Mucosa of gallbladder (tissue), 1 donor: Measurements from ENCODE around the gene FHIT. TPM values are rescaled to one million over a fixed set of nuclear protein-coding genes. Genes with fewer than 3 reads are reported as not detected.

ENCODE experiments used
- DNase-seq: peaks from one replicate; pipeline ENCODE4 v3.0.0-alpha.2; 2020; ENCODE audit warnings: low spot score
- total RNA-seq: library from RNA; stranded (reverse); gene quantifications from one replicate; pipeline ENCODE4 v1.2.1, GENCODE V29; 2021
- donor health status: DM: no; HTN: no; CAD: no.

Gene FHIT
- total RNA-seq, 1 donor from 2014 or later = 38.6 TPM

GRCh38 chr3:60055765-60056164, 1195.5 kb downstream of the FHIT start:
- no peak for DNase-seq

- no peak for DNase-seq
Measured at GRCh38 chr3:60053526-60054265, 1197.6 kb downstream of the FHIT start.

GRCh38 chr3:60048447-60048848, 1202.8 kb downstream of the FHIT start:
- DNase-seq = no peak

GRCh38 chr3:60047426-60048200, 1203.6 kb downstream of the FHIT start:
- DNase-seq = no peak

- no peak for DNase-seq
Measured at GRCh38 chr3:60046210-60046609, 1205.0 kb downstream of the FHIT start.

GRCh38 chr3:60045686-60046085, 1205.6 kb downstream of the FHIT start:
- DNase-seq = no peak

- DNase-seq = no peak
Measured at GRCh38 chr3:60036803-60037202, 1214.4 kb downstream of the FHIT start.

- no peak for DNase-seq
Measured at GRCh38 chr3:60033901-60034453, 1217.3 kb downstream of the FHIT start.

GRCh38 chr3:60030982-60031381, 1220.3 kb downstream of the FHIT start:
- no peak for DNase-seq

GRCh38 chr3:60028233-60028632, 1223.0 kb downstream of the FHIT start:
- no peak for DNase-seq

- DNase-seq = no peak
Measured at GRCh38 chr3:60027335-60027734, 1223.9 kb downstream of the FHIT start.

GRCh38 chr3:60025096-60026050, 1225.9 kb downstream of the FHIT start:
- DNase-seq = no peak

- DNase-seq = no peak
Measured at GRCh38 chr3:60024400-60024799, 1226.9 kb downstream of the FHIT start.

GRCh38 chr3:60023189-60023588, 1228.1 kb downstream of the FHIT start:
- DNase-seq = no peak

GRCh38 chr3:60017631-60018030, 1233.6 kb downstream of the FHIT start:
- DNase-seq = peak; percentile 18

- no peak for DNase-seq
Measured at GRCh38 chr3:60015032-60015705, 1236.1 kb downstream of the FHIT start.

GRCh38 chr3:60013241-60013640, 1238.0 kb downstream of the FHIT start:
- no peak for DNase-seq

- DNase-seq = no peak
Measured at GRCh38 chr3:60011218-60011617, 1240.0 kb downstream of the FHIT start.

GRCh38 chr3:60010781-60011180, 1240.5 kb downstream of the FHIT start:
- no peak for DNase-seq

- DNase-seq = no peak
Measured at GRCh38 chr3:60009931-60010478, 1241.2 kb downstream of the FHIT start.

- DNase-seq = no peak
Measured at GRCh38 chr3:60001369-60001768, 1249.9 kb downstream of the FHIT start.
